ENCODE results near the gene FBN2.

FBN2 gene

GRCh38 chr5:128237000-128237399, 301.0 kb downstream of the FBN2 start:
- DNase-seq: no peak

- no peak for DNase-seq
These were observed 301.7 kb downstream of the FBN2 start for GRCh38 chr5:128236334-128236733.

GRCh38 chr5:128234928-128235641, 303.0 kb downstream of the FBN2 start:
- DNase-seq: no peak

GRCh38 chr5:128228521-128228920, 309.5 kb downstream of the FBN2 start:
- no peak for DNase-seq

GRCh38 chr5:128228008-128228407, 310.0 kb downstream of the FBN2 start:
- no peak for DNase-seq

- DNase-seq: no peak
These were observed 312.6 kb downstream of the FBN2 start for GRCh38 chr5:128225245-128226030.

- no peak for DNase-seq
These were observed 313.7 kb downstream of the FBN2 start for GRCh38 chr5:128224336-128224735.

GRCh38 chr5:128220841-128221240, 317.2 kb downstream of the FBN2 start:
- no peak for DNase-seq

GRCh38 chr5:128216860-128217531, 321.0 kb downstream of the FBN2 start:
- no peak for DNase-seq

GRCh38 chr5:128216285-128216684, 321.8 kb downstream of the FBN2 start:
- no peak for DNase-seq

- DNase-seq: no peak
These were observed 324.2 kb downstream of the FBN2 start for GRCh38 chr5:128213833-128214232.

GRCh38 chr5:128213340-128213739, 324.7 kb downstream of the FBN2 start:
- no peak for DNase-seq

GRCh38 chr5:128212191-128212806, 325.7 kb downstream of the FBN2 start:
- DNase-seq: no peak

- DNase-seq: no peak
These were observed 329.6 kb downstream of the FBN2 start for GRCh38 chr5:128208436-128208835.

Measured in NCI-H2107 (cell line).